ENCODE measurements around the gene STRADA.
A peak's percentile ranks its signal among the peaks of the same experiment; 100 is the strongest.

Gene STRADA

GRCh38 chr17:63700528-63701455, 40.8 kb downstream of the STRADA start:
- DNase-seq: peak; percentile 63

- peak; percentile 81 for DNase-seq
Measured at GRCh38 chr17:63699638-63700527, 41.7 kb downstream of the STRADA start, which contains the start of gene LIMD2. Gene LIMD2, minus strand, starts transcription at chr17:63700125. Its CDS starts 827 bp downstream, at chr17:63699298.

GRCh38 chr17:63698886-63699637, 42.5 kb downstream of the STRADA start:
- no peak for DNase-seq

DNA sequence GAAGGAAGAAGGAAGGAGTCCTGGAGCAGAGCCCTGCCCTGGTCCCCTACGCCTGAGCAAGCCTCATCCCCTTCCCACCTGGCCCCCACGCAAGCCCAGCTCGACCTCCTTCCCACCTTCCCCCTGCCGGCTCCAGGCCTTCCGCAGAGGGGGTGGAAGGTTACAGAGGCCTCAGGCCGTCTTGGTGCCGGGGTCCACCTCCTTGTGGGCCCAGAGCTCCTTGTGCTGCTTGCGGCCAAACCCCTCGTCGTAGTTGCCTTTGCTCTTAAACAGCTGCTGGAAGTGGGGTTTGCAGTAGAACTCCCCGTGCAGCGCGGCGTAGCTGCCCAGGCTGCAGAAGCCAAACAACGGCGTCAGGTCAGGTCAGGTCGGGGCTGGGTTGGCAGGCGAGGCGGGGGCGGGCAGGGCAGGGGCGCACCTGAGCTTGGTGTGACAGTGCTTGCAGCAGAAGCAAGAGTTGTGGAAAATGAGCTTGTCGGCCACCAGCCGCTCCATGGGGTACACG, 43.2 kb downstream of the STRADA start:
- no peak for DNase-seq

DNA sequence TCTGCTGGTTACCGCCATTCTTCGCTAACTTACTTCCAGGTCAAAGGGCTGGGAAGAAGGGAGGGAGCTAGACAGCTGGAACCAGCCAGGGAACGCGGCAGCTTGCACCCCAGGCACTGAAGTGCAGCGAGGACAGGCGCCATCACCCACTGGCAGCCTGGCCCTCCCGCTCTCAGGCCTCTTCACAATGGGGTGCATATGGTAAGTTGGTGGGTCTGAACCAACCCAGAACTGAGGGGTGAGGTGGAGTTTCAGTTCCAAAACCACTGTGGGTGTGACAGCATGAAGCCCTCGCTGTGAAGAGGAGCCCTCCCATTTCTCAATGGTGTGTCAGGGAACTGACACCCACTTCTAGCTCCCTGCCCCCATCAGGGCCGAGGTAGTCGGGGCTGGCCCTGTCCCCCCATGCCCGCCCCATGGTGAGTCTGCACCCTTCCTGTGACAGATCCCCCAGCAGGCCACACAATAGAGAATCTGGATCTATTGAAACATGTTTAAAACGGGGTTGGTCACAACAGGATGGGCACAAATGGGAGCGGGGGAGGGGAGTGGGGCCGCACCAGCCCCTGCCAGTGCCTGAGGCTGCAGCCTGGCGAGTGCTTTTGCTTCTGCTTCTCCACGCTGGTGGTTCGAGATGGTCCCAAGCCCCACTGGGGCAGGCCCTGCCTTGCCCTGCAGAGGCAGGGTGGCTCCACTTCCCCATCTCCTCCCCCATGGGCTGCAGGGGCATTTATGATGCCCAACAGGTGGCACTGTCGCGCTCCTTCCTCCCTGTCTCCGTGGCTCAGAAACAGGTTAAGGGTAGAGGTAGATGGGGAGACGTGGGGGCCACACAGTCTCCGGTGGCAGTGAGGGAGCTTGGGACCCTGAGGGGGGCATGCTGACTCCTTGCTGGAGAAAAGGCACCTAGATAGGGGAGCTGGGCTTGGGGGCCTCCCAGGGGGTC, 44.0 kb downstream of the STRADA start:
- DNase-seq: peak; percentile 33

- DNase-seq: peak; percentile 37
Measured at GRCh38 chr17:63696381-63696961, 45.1 kb downstream of the STRADA start.

- no peak for DNase-seq
Measured at GRCh38 chr17:63695889-63696288, 45.7 kb downstream of the STRADA start.

- no peak for DNase-seq
Measured at GRCh38 chr17:63694950-63695773, 46.4 kb downstream of the STRADA start.

- peak; percentile 10 for DNase-seq
Measured at GRCh38 chr17:63694229-63694949, 47.2 kb downstream of the STRADA start.

- no peak for DNase-seq
Measured at GRCh38 chr17:63693411-63694113, 48.0 kb downstream of the STRADA start.

GRCh38 chr17:63692195-63692816, 49.3 kb downstream of the STRADA start:
- DNase-seq: no peak

DNA sequence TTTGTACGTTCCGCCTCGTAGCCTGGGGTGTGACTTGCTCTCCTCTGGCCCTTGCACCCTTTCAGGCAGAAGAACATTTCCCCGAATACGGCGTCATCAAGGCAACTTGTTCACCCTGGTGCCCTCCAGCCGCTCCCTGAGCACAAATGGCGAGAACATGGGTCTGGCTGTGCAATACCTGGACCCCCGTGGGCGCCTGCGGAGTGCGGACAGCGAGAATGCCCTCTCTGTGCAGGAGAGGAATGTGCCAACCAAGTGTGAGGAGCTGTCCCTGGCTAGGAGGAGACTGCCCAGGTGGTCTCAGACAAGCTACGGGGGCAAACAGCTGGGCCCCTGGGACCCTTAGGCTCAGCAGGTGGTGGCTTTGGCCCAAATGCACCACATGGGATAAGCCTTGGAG, 52.1 kb downstream of the STRADA start:
- no peak for DNase-seq

DNA sequence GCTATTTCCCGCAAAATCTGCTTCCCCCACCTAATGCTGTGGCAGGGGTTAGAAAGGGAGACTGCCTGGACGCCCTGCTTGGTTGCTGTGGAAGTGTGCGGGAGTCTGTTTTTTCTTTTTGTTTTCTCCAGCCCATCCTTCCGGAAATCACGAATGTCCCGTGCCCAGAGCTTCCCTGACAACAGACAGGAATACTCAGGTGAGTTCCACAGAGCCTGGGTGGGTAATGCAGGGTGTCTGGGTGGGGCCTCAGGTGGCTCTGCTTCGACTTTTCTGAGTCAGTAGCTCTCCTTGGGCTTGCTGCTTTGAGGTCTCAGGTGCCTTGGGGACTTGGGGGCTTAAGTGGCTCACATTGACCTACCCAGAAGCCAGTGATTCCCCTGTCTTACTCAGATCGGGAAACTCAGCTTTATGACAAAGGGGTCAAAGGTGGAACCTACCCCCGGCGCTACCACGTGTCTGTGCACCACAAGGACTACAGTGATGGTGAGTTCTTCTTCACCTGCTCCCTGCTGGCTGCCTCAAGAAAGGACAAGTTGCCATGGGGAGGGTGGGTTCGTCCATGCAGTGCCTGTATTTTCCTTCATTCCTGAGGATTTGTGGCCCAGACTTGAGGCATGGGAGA, 53.1 kb downstream of the STRADA start:
- no peak for DNase-seq

DNA sequence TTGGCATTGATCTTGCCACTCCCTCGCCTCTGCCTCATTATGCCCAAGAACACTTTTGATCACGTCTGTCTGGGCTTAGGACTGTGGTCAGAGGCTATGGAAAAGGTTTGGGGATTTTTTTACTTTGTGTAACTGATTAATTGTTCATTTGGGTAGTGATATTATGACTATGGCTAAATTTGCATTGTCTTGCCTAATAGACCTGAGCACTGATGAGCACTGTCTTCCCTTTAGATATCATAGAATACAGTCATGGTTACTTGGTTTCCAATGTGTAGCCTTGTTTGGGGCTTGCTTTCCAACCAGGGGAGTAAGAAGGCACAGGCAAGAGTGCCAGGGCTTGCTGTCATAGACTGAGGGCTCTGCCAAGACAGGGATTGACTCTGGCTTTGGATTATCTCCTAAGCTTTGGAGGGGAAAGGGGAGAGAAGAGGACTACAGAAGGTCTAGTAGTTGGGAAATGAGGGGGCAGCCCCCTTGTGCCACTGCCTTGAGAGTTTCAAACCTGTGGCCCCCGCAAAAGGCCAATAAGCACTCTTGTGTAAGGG, 55.4 kb downstream of the STRADA start:
- no peak for DNase-seq

GRCh38 chr17:63685578-63685977, 56.0 kb downstream of the STRADA start:
- no peak for DNase-seq

- no peak for DNase-seq
Measured at GRCh38 chr17:63685041-63685440, 56.6 kb downstream of the STRADA start.

DNA sequence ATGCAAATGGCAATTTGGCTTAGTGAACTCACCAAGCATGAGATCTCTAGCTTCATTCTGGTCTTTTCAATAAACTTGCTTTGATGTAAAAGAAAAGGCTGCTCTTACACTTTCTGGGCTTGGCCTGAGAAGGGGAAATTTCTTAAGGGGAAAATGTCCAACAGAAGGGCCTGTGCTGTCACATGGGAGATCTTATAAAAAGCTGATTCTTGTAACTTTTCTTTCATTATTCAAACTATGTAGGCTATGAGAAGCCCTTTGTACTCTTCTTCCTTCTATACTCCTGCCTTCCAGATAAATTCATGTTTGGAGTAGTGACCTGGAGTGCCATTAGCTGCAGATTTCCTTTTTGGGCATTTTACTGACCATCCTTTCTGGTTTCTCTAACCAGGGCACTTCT, 58.6 kb downstream of the STRADA start:
- DNase-seq: no peak

Data from NCI-H146 (cell line).